Glutamatergic neuron (in vitro differentiated cells): Measurements from ENCODE around the gene NTN1. TPM values are rescaled to one million over a fixed set of nuclear protein-coding genes. Genes with fewer than 3 reads are reported as not detected.
"Not testable (repeated sequence)": the region's sequence is repeated elsewhere in the genome, so short reads cannot be mapped to it uniquely, and the experiment has no call there.

Experiments used
- DNase-seq: peaks from one replicate; pipeline ENCODE4 v3.0.0; 2022
- H3K27ac Mint-ChIP-seq: one replicate; pipeline ENCODE4 v1.8.0; 2020; ENCODE audit warnings: mild to moderate bottlenecking, mixed read lengths, inconsistent platforms; ENCODE audit not compliant: unreplicated experiment
- H3K27me3 Mint-ChIP-seq: one replicate; pipeline ENCODE4 v1.8.0; 2020; ENCODE audit warnings: mild to moderate bottlenecking, moderate library complexity, mixed read lengths, inconsistent platforms; ENCODE audit not compliant: unreplicated experiment
- H3K36me3 Mint-ChIP-seq: one replicate; pipeline ENCODE4 v1.8.0; 2020; ENCODE audit warnings: mild to moderate bottlenecking, mixed read lengths, inconsistent platforms; ENCODE audit not compliant: unreplicated experiment
- H3K4me1 Mint-ChIP-seq: one replicate; pipeline ENCODE4 v1.8.0; 2020; ENCODE audit warnings: mild to moderate bottlenecking, low read depth, mixed read lengths, inconsistent platforms; ENCODE audit not compliant: unreplicated experiment
- H3K4me3 Mint-ChIP-seq: one replicate; pipeline ENCODE4 v1.8.0; 2020; ENCODE audit warnings: mild to moderate bottlenecking, mixed read lengths, inconsistent platforms; ENCODE audit not compliant: unreplicated experiment
- H3K9me3 Mint-ChIP-seq: one replicate; pipeline ENCODE4 v1.8.0; 2020; ENCODE audit warnings: mild to moderate bottlenecking, moderate library complexity, mixed read lengths, inconsistent platforms; ENCODE audit not compliant: unreplicated experiment
- CTCF ChIP-seq: fragments of 200-600 bp; sonication (generic); IDR thresholded peaks from one replicate; pipeline ENCODE4 v1.5.0; 2021; ENCODE audit not compliant: partially characterized antibody, unreplicated experiment
- total RNA-seq: library from RNA; stranded (reverse); fragmentation: NEBNext Ultra II Directional; extraction: Animal tissue kit (Norgen Biotek cat#: 25700); gene quantifications from one replicate; pipeline ENCODE4 v1.2.1, GENCODE V29; 2021; ENCODE audit not compliant: unreplicated experiment

NTN1 gene
- total RNA-seq, 1 donor from 2014 or later: 0.76 TPM

GRCh38 chr17:8985054-8985701, 36.1 kb upstream of the NTN1 start:
- H3K27me3 Mint-ChIP-seq: no peaks in the 10 kb centered on the region

GRCh38 chr17:8986295-8986694, 35.0 kb upstream of the NTN1 start:
- Mint-ChIP-seq H3K36me3 (no peaks in the 10 kb centered on the region), H3K4me3 (no peak overlapping the region), H3K9me3 (peaks cover 2% of the 10 kb centered on the region), H3K27ac (no peak overlapping the region), H3K27me3 (no peaks in the 10 kb centered on the region), H3K4me1 (no peaks in the 10 kb centered on the region)
- DNase-seq: no peak
- TF ChIP-seq CTCF: no peak

More at GRCh38 chr17:8985054-8985701, 36.1 kb upstream of the NTN1 start:
- Mint-ChIP-seq H3K4me3 (no peak overlapping the region), H3K4me1 (no peaks in the 10 kb centered on the region), H3K9me3 (peaks cover 2% of the 10 kb centered on the region), H3K27ac (no peak overlapping the region), H3K36me3 (no peaks in the 10 kb centered on the region)
- DNase-seq: no peak
- TF ChIP-seq CTCF: no peak

- not testable (repeated sequence) for H3K27me3 Mint-ChIP-seq, H3K9me3 Mint-ChIP-seq, H3K4me1 Mint-ChIP-seq, DNase-seq, H3K4me3 Mint-ChIP-seq, H3K27ac Mint-ChIP-seq, H3K36me3 Mint-ChIP-seq
Measured at GRCh38 chr17:8988263-8988935, 32.9 kb upstream of the NTN1 start.

GRCh38 chr17:8991514-8992285, 29.6 kb upstream of the NTN1 start:
- peaks cover 8% of the 10 kb centered on the region for H3K4me1 Mint-ChIP-seq
- H3K4me3 Mint-ChIP-seq: no peak overlapping the region
- DNase-seq: peak; percentile 77
- H3K36me3 Mint-ChIP-seq: no peaks in the 10 kb centered on the region
- H3K27me3 Mint-ChIP-seq: no peaks in the 10 kb centered on the region
- H3K27ac Mint-ChIP-seq: no peak overlapping the region
- no peaks in the 10 kb centered on the region for H3K9me3 Mint-ChIP-seq
- peak; percentile 90 for TF ChIP-seq CTCF

GRCh38 chr17:8994319-8994718, 27.0 kb upstream of the NTN1 start:
- DNase-seq: peak; percentile 86
- no peak overlapping the region for H3K27ac Mint-ChIP-seq

More at GRCh38 chr17:8994319-8994718, 27.0 kb upstream of the NTN1 start:
- Mint-ChIP-seq H3K4me3 (no peak overlapping the region), H3K36me3 (no peaks in the 10 kb centered on the region), H3K9me3 (no peaks in the 10 kb centered on the region), H3K27me3 (no peaks in the 10 kb centered on the region), H3K4me1 (peaks cover 8% of the 10 kb centered on the region)
- TF ChIP-seq CTCF: peak; percentile 80
